ENCODE results near the gene WDR70.
"Not testable (repeated sequence)": the region's sequence is repeated elsewhere in the genome, so short reads cannot be mapped to it uniquely, and the experiment has no call there.

WDR70 gene

DNA sequence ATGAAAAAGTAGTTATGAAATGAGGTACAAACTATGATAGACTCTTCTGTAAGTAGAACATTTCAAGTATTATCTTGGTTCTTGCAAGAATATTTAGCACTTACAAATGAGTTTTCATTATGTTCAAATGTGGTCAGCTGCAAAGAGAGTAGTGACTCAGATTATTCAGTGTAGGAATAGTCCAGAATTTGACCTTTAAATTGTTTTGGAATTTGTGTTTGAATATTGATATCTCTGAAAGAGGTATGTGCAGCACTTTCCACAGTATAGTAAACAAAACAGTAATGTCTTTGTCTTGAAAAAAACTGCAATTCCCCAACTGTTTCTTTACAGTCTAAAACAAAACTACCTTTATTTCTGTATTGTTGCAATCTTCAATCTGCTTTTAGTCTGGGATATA is 56.1 kb downstream of the WDR70 start:
- TF ChIP-seq CTCF (IDR thresholded peaks at IDR 0.05; ENCODE audit: low read depth, low read length, missing control alignments), result no peak
- H3K4me3 ChIP-seq (ENCODE audit: low read depth, low read length), result no peak overlapping the region
- DNase-seq (ENCODE audit: low read depth), result no peak

GRCh38 chr5:37436146-37436934 is 57.2 kb downstream of the WDR70 start:
- no peak for DNase-seq (ENCODE audit: low read depth)
- TF ChIP-seq CTCF (IDR thresholded peaks at IDR 0.05; ENCODE audit: low read depth, low read length, missing control alignments), result no peak
- H3K4me3 ChIP-seq (ENCODE audit: low read depth, low read length), result no peak overlapping the region

DNA sequence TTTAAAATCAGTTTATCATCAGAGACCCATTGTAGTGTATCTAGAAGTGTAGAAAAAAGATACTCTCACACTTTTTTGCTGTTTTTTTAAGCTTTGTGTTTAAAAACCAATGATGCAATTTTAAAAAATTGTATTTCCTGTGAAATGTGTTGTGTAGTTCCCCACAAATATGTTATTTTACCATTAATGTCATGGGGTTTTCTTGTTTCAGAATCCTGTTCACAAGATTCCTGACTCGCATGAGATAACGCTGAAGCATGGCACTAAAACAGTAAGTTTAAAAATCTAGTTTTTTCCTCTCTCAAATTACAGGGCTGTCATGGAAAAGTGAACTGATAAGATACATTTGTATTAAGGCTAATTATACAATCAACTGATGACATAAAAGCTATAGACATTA is 58.6 kb downstream of the WDR70 start:
- no peak for DNase-seq (ENCODE audit: low read depth)
- no peak for TF ChIP-seq CTCF (IDR thresholded peaks at IDR 0.05; ENCODE audit: low read depth, low read length, missing control alignments)
- H3K4me3 ChIP-seq (ENCODE audit: low read depth, low read length), result no peak overlapping the region

DNA sequence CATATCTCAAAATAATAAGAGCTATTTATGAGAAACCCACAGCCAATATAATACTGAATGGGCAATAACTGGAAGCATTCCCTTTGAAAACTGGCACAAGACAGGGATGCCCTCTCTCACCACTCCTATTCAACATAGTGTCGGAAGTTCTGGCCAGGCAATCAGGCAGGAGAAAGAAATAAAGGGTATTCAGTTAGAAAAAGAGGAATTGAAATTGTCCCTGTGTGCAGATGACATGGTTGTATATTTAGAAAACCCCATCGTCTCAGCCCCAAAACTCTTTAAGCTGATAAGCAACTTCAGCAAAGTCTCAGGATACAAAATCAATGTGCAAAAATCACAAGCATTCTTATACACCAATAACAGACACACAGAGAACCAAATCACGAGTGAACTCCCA is 66.7 kb downstream of the WDR70 start:
- H3K4me3 ChIP-seq (ENCODE audit: low read depth, low read length); DNase-seq (ENCODE audit: low read depth): not testable (repeated sequence)

- H3K4me3 ChIP-seq (ENCODE audit: low read depth, low read length), result no peak overlapping the region
- DNase-seq (ENCODE audit: low read depth), result no peak
- no peak for TF ChIP-seq CTCF (IDR thresholded peaks at IDR 0.05; ENCODE audit: low read depth, low read length, missing control alignments)
Observed at GRCh38 chr5:37448941-37449340, 69.8 kb downstream of the WDR70 start.

DNA sequence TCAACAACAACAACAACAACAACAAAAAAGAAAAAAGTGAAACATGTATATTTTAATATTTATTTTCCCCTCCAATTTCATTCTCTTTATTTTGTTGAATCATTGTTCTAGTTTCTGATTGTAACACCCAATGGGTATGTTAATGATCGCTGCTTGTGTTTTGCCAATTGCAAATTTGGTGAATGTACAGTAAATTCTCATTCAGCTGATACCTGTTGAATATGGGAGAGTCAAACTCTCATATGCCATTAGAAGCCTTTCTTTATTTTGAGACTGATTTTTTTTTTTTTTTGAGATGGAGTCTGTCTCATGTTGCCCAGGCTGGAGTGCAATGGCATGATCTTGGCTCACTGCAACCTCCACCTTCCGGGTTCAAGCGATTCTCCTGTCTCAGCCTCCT is 72.9 kb downstream of the WDR70 start:
- DNase-seq (ENCODE audit: low read depth), result not testable (repeated sequence)

DNA sequence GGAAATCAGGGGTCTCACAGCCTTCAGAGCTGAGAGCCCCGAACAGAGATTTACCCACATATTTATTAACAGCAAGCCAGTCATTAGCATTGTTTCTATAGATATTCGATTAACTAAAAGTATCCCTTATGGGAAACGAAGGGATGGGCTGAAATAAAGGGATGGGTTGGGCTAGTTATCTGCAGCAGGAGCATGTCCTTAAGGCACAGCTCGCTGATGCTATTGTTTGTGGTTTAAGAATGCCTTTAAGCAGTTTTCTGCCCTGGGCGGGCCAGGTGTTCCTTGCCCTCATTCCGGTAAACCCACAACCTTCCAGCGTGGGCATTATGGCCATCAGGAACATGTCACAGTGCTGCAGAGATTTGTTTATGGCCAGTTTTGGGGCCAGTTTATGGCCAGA is 74.1 kb downstream of the WDR70 start:
- DNase-seq (ENCODE audit: low read depth); H3K4me3 ChIP-seq (ENCODE audit: low read depth, low read length): not testable (repeated sequence)

More for the DNA sequence above, 72.9 kb downstream of the WDR70 start:
- not testable (repeated sequence) for H3K4me3 ChIP-seq (ENCODE audit: low read depth, low read length)

GRCh38 chr5:37454402-37455055 is 75.4 kb downstream of the WDR70 start:
- DNase-seq (ENCODE audit: low read depth); H3K4me3 ChIP-seq (ENCODE audit: low read depth, low read length): not testable (repeated sequence)

- not testable (repeated sequence) for DNase-seq (ENCODE audit: low read depth); H3K4me3 ChIP-seq (ENCODE audit: low read depth, low read length)
Observed at GRCh38 chr5:37463191-37464051, 84.3 kb downstream of the WDR70 start.

GRCh38 chr5:37464581-37464980 is 85.5 kb downstream of the WDR70 start:
- H3K4me3 ChIP-seq (ENCODE audit: low read depth, low read length); DNase-seq (ENCODE audit: low read depth): not testable (repeated sequence)

GRCh38 chr5:37469383-37469782 is 90.3 kb downstream of the WDR70 start:
- not testable (repeated sequence) for H3K4me3 ChIP-seq (ENCODE audit: low read depth, low read length); DNase-seq (ENCODE audit: low read depth)
